Stimulated activated CD8-positive, alpha-beta memory T cell treated with anti-CD3 and anti-CD28 coated beads, Interleukin-12 subunit alpha, Interleukin-12 subunit beta, amount 100 ng/mL, for 1 hour (primary cell): Measurements from ENCODE around the gene RSPH9.
A peak's percentile ranks its signal among the peaks of the same experiment; 100 is the strongest.

ENCODE experiments used
- DNase-seq: peaks from one replicate; pipeline ENCODE4 v3.0.0-alpha.2; 2020; ENCODE audit warnings: low read depth

The RSPH9 gene

GRCh38 chr6:43644940-43645612, at the start of gene RSPH9:
TSS of gene RSPH9 (plus strand) at chr6:43645036. CDS start at chr6:43645099, 63 bp downstream.
- peak; percentile 30 for DNase-seq

GRCh38 chr6:43600595-43600994, 44.2 kb upstream of the RSPH9 start:
- no peak for DNase-seq

- no peak for DNase-seq
Observed at GRCh38 chr6:43604174-43604573, 40.7 kb upstream of the RSPH9 start.

GRCh38 chr6:43606019-43606418, 38.8 kb upstream of the RSPH9 start:
- no peak for DNase-seq

GRCh38 chr6:43608310-43608763, 36.5 kb upstream of the RSPH9 start:
- peak; percentile 34 for DNase-seq

GRCh38 chr6:43608807-43609206, 36.0 kb upstream of the RSPH9 start:
- no peak for DNase-seq

GRCh38 chr6:43609402-43609801, 35.4 kb upstream of the RSPH9 start:
- no peak for DNase-seq

- DNase-seq, result no peak
Observed at GRCh38 chr6:43610431-43610830, 34.4 kb upstream of the RSPH9 start.

GRCh38 chr6:43613721-43614395, 31.0 kb upstream of the RSPH9 start:
- DNase-seq, result no peak

GRCh38 chr6:43614396-43614730, 30.5 kb upstream of the RSPH9 start:
- no peak for DNase-seq

- no peak for DNase-seq
Observed at GRCh38 chr6:43616725-43617472, 27.9 kb upstream of the RSPH9 start.

- DNase-seq, result no peak
Observed at GRCh38 chr6:43621078-43621835, 23.6 kb upstream of the RSPH9 start.

- DNase-seq, result no peak
Observed at GRCh38 chr6:43621836-43622180, 23.0 kb upstream of the RSPH9 start.

GRCh38 chr6:43622541-43622940, 22.3 kb upstream of the RSPH9 start:
- DNase-seq, result no peak

GRCh38 chr6:43623880-43624785, 20.7 kb upstream of the RSPH9 start:
- no peak for DNase-seq

GRCh38 chr6:43624786-43625288, 20.0 kb upstream of the RSPH9 start:
- no peak for DNase-seq

GRCh38 chr6:43625393-43625992, 19.3 kb upstream of the RSPH9 start:
- no peak for DNase-seq

GRCh38 chr6:43627008-43627825, 17.6 kb upstream of the RSPH9 start:
- DNase-seq, result no peak

- peak; percentile 30 for DNase-seq
Observed at GRCh38 chr6:43628393-43629103, 16.3 kb upstream of the RSPH9 start.
